DOHH2 (cell line): ENCODE results near the gene SUFU.

Experiments used
- H3F3A ChIP-seq: fragments of 200-600 bp; sonication (generic), shearing (Covaris generic); 2 replicates; pipeline ENCODE4 v1.6.0; 2016; ENCODE audit warnings: antibody characterized with exemption, mild to moderate bottlenecking; ENCODE audit not compliant: control insufficient read depth, insufficient read depth
- H3K27ac ChIP-seq: fragments of 200-600 bp; sonication (generic); 2 replicates; pipeline ENCODE4 v1.5.1; 2014; ENCODE audit warnings: low read depth, mild to moderate bottlenecking, low read length, moderate library complexity
- H3K27me3 ChIP-seq: fragments of 200-600 bp; sonication (generic); 2 replicates; pipeline ENCODE4 v1.6.1; 2014; ENCODE audit warnings: mild to moderate bottlenecking, low read length, mixed read lengths; ENCODE audit not compliant: control insufficient read depth
- H3K36me3 ChIP-seq: fragments of 200-600 bp; sonication (generic); 2 replicates; pipeline ENCODE4 v1.6.1; 2014; ENCODE audit warnings: mild to moderate bottlenecking, low read length, moderate library complexity, mixed read lengths; ENCODE audit not compliant: control insufficient read depth
- H3K4me1 ChIP-seq: fragments of 200-600 bp; sonication (generic); 2 replicates; pipeline ENCODE4 v1.6.1; 2014; ENCODE audit warnings: mild to moderate bottlenecking, low read length, mixed read lengths; ENCODE audit not compliant: control insufficient read depth
- H3K4me2 ChIP-seq: fragments of 200-600 bp; sonication (generic); 2 replicates; pipeline ENCODE4 v1.6.0; 2014; ENCODE audit warnings: mild to moderate bottlenecking, low read length, moderate library complexity
- H3K4me3 ChIP-seq: fragments of 200-600 bp; sonication (generic); 2 replicates; pipeline ENCODE4 v1.5.1; 2014; ENCODE audit warnings: mild to moderate bottlenecking, low read length, mixed read lengths
- H3K79me2 ChIP-seq: fragments of 200-600 bp; sonication (generic); 2 replicates; pipeline ENCODE4 v1.6.1; 2014; ENCODE audit warnings: mild to moderate bottlenecking, low read length, mixed read lengths; ENCODE audit not compliant: control insufficient read depth
- H3K9me2 ChIP-seq: fragments of 200-600 bp; sonication (generic); replicated peaks from 2 replicates; pipeline ENCODE4 v1.6.1; 2014; ENCODE audit warnings: mild to moderate bottlenecking, low read length, mixed read lengths; ENCODE audit not compliant: control insufficient read depth
- H3K9me3 ChIP-seq: fragments of 200-600 bp; sonication (generic); 2 replicates; pipeline ENCODE4 v1.6.1; 2014; ENCODE audit warnings: antibody characterized with exemption, low read length, mixed read lengths; ENCODE audit not compliant: control insufficient read depth, insufficient read depth
- H4K20me1 ChIP-seq: fragments of 200-600 bp; sonication (generic); 2 replicates; pipeline ENCODE4 v1.6.0; 2014; ENCODE audit warnings: low read depth, mild to moderate bottlenecking, antibody characterized with exemption, low read length, moderate library complexity; ENCODE audit not compliant: control insufficient read depth, insufficient read depth
- CTCF ChIP-seq: fragments of 200-600 bp; sonication (generic); IDR thresholded peaks from one replicate; pipeline ENCODE4 v1.5.1; 2014; ENCODE audit warnings: antibody characterized with exemption, mild to moderate bottlenecking, low read depth, low read length; ENCODE audit not compliant: poor library complexity, severe bottlenecking
- EZH2phosphoT487 ChIP-seq: fragments of 200-600 bp; sonication (generic); IDR thresholded peaks from 2 replicates; pipeline ENCODE4 v1.6.1; 2017; ENCODE audit warnings: borderline replicate concordance, mild to moderate bottlenecking, antibody characterized with exemption, low read length, moderate library complexity, mixed read lengths

The SUFU gene

GRCh38 chr10:102610441-102610887, 106.7 kb downstream of the SUFU start:
- Histone ChIP-seq H3K9me2 (no peaks in the 10 kb centered on the region), H3K36me3 (no peaks in the 10 kb centered on the region), H3K4me2 (no peak overlapping the region), H3K9me3 (no peaks in the 10 kb centered on the region), H3K27me3 (no peaks in the 10 kb centered on the region), H3K4me3 (no peak overlapping the region), H4K20me1 (no peaks in the 10 kb centered on the region), H3K27ac (no peak overlapping the region), H3K79me2 (no peaks in the 10 kb centered on the region), H3F3A (no peaks in the 10 kb centered on the region), H3K4me1 (no peaks in the 10 kb centered on the region)
- TF ChIP-seq CTCF = no peak
- no peak for TF ChIP-seq EZH2phosphoT487

GRCh38 chr10:102611514-102612087, 107.8 kb downstream of the SUFU start:
- Histone ChIP-seq H3K27me3 (no peaks in the 10 kb centered on the region), H4K20me1 (no peaks in the 10 kb centered on the region), H3K9me3 (no peaks in the 10 kb centered on the region), H3K9me2 (no peaks in the 10 kb centered on the region), H3K4me3 (no peak overlapping the region), H3K27ac (no peak overlapping the region), H3K36me3 (no peaks in the 10 kb centered on the region), H3K4me1 (no peaks in the 10 kb centered on the region), H3K79me2 (no peaks in the 10 kb centered on the region), H3F3A (no peaks in the 10 kb centered on the region), H3K4me2 (no peak overlapping the region)
- TF ChIP-seq CTCF (no peak), EZH2phosphoT487 (no peak)

GRCh38 chr10:102612964-102613275, 109.1 kb downstream of the SUFU start:
- Histone ChIP-seq H3K4me1 (no peaks in the 10 kb centered on the region), H3K9me3 (no peaks in the 10 kb centered on the region), H3K4me3 (no peak overlapping the region), H3K27me3 (no peaks in the 10 kb centered on the region), H3K79me2 (no peaks in the 10 kb centered on the region), H3K9me2 (no peaks in the 10 kb centered on the region), H3F3A (no peaks in the 10 kb centered on the region), H4K20me1 (no peaks in the 10 kb centered on the region), H3K36me3 (no peaks in the 10 kb centered on the region), H3K4me2 (no peak overlapping the region), H3K27ac (no peak overlapping the region)
- no peak for TF ChIP-seq EZH2phosphoT487
- TF ChIP-seq CTCF = no peak
